K562 (cell line): ENCODE data around the gene KRTCAP2. TPM values are rescaled to one million over a fixed set of nuclear protein-coding genes. Genes with fewer than 3 reads are reported as not detected.

ENCODE experiments used
- ATAC-seq: fragments of 200-7000 bp; cut with Tn5 transposase; 3 replicates; pipeline ENCODE4 v1.9.1; 2020; ENCODE audit warnings: moderate library complexity
- BruUV-seq: library from RNA; stranded (reverse); fragments of 400-500 nt; replicated peaks from 2 replicates; lab custom pipeline; 2021; lab: Mats Ljungman, UMichigan
- CTCF ChIA-PET: fragments of 300-600 bp; formaldehyde crosslinking; extraction: SDS; loops from one replicate; lab custom pipeline; 2021; ENCODE audit warnings: low intra/inter-chr PET ratio; lab: Yijun Ruan, JAX
- POLR2A ChIA-PET: fragments of 300-600, 350-650 bp; sonication (Branson Sonifier 250); formaldehyde crosslinking; extraction: SDS; loops from one replicate; lab custom pipeline; 2021; ENCODE audit warnings: antibody characterized with exemption, inconsistent platforms; lab: Yijun Ruan, JAX
- DNase-seq, 4 experiments: peaks; one replicate each; pipeline versions ENCODE4 v3.0.0 to v3.0.0-alpha.2; 2011 to 2018; ENCODE audit warnings: low spot score in 3 of 4, mixed read lengths in 3 of 4; ENCODE audit errors: extremely low read depth in 1 of 4
- FAIRE-seq: peaks from 2 replicates; lab custom pipeline; 2011; peaks lifted over from hg19 to GRCh38; lab: Jason Lieb, UNC
- H2AFZ ChIP-seq: 2 replicates; pipeline ENCODE4 v1.6.0; 2011; ENCODE audit warnings: low read depth, low read length, control low read depth, inconsistent platforms
- H3K27ac ChIP-seq: fragments of 200-600 bp; 3 replicates; pipeline ENCODE4 v1.8.0; 2011; ENCODE audit warnings: low read depth, mild to moderate bottlenecking, control low read depth, inconsistent platforms, low read length, moderate library complexity, mixed read lengths; ENCODE audit errors: extremely low read depth
- H3K27me3 ChIP-seq, 2 experiments: fragments of 300-600 bp in 1 of 2; 2 replicates in 1 of 2; 3 replicates in 1 of 2; pipeline versions ENCODE4 v1.6.0 to v1.8.0; 2011; ENCODE audit warnings: inconsistent platforms in 2 of 2, low read length in 2 of 2, mild to moderate bottlenecking in 1 of 2, mixed read lengths in 1 of 2, moderate library complexity in 1 of 2; ENCODE audit not compliant: control insufficient read depth in 2 of 2, insufficient read depth in 2 of 2
- H3K36me3 ChIP-seq: fragments of 300-600 bp; 3 replicates; pipeline ENCODE4 v1.8.0; 2011; ENCODE audit warnings: mild to moderate bottlenecking, low read length, inconsistent platforms; ENCODE audit not compliant: control insufficient read depth, insufficient read depth
- H3K4me1 ChIP-seq, 2 experiments: fragments of 200-600 bp in 1 of 2; replicated peaks in 1 of 2; 2 replicates in 1 of 2; 3 replicates in 1 of 2; pipeline versions ENCODE4 v1.5.1 to v1.8.0; 2011; ENCODE audit warnings: inconsistent platforms in 2 of 2, low read length in 2 of 2, mild to moderate bottlenecking in 1 of 2, mixed read lengths in 1 of 2, moderate library complexity in 1 of 2; ENCODE audit not compliant: control insufficient read depth in 2 of 2, insufficient read depth in 2 of 2
- H3K4me2 ChIP-seq: 2 replicates; pipeline ENCODE4 v1.6.1; 2011; ENCODE audit warnings: low read length, control low read depth, inconsistent platforms, mixed read lengths; ENCODE audit not compliant: insufficient read depth
- H3K4me3 ChIP-seq: fragments of 200-600 bp; sonication (generic), shearing (Covaris generic); 2 replicates; pipeline ENCODE4 v1.5.1; 2016; ENCODE audit warnings: control low read depth, inconsistent platforms
- H3K79me2 ChIP-seq: fragments of 200-600 bp; 3 replicates; pipeline ENCODE4 v1.8.0; 2011; ENCODE audit warnings: low read length, inconsistent platforms; ENCODE audit not compliant: control insufficient read depth, insufficient read depth
- H3K9ac ChIP-seq, 2 experiments: 2 replicates each; pipeline versions ENCODE4 v1.6.0 to v1.6.1; 2011; ENCODE audit warnings: low read depth in 2 of 2, low read length in 2 of 2, control low read depth in 1 of 2, inconsistent platforms in 1 of 2, mild to moderate bottlenecking in 1 of 2, mixed read lengths in 1 of 2; ENCODE audit not compliant: insufficient read depth in 1 of 2
- H3K9me1 ChIP-seq: one replicate; pipeline ENCODE4 v1.6.0; 2011; ENCODE audit warnings: inconsistent platforms, mild to moderate bottlenecking, low read length, moderate library complexity; ENCODE audit not compliant: control insufficient read depth, insufficient read depth
- H3K9me3 ChIP-seq: replicated peaks from 2 replicates; pipeline ENCODE4 v1.5.1; 2011; ENCODE audit warnings: low read depth, low read length, inconsistent platforms; ENCODE audit not compliant: control insufficient read depth, insufficient read depth
- H4K20me1 ChIP-seq: replicated peaks from 2 replicates; pipeline ENCODE4 v1.6.1; 2011; ENCODE audit warnings: low read length, inconsistent platforms, mixed read lengths; ENCODE audit not compliant: control insufficient read depth, insufficient read depth
- CREM ChIP-seq: IDR thresholded peaks from 2 replicates; pipeline ENCODE4 v1.6.1; 2014; ENCODE audit warnings: antibody characterized with exemption, low read depth
- CTBP1 ChIP-seq: fragments of 450-650 bp; IDR thresholded peaks from 2 replicates; pipeline ENCODE4 v1.6.1; 2016; ENCODE audit warnings: borderline replicate concordance
- ETV1 ChIP-seq: fragments of 450-650 bp; conservative IDR thresholded peaks from 2 replicates; pipeline ENCODE4 v1.6.1; 2016; ENCODE audit warnings: missing genetic modification characterization, control low read depth, low read depth, missing compliant biosample characterization
- GATAD2A ChIP-seq: fragments of 450-650 bp; IDR thresholded peaks from 2 replicates; pipeline ENCODE4 v1.6.1; 2017
- HNRNPL ChIP-seq: fragments of 200-400 bp; formaldehyde crosslinking; IDR thresholded peaks from 2 replicates; pipeline ENCODE4 v1.6.1; 2017; ENCODE audit warnings: low read depth, mild to moderate bottlenecking, low read length
- KAT2B ChIP-seq: IDR thresholded peaks from one replicate; pipeline ENCODE4 v1.6.1; 2012; ENCODE audit warnings: low read depth, mild to moderate bottlenecking, control low read depth, inconsistent platforms, low read length, moderate library complexity
- NFXL1 ChIP-seq: fragments of 450-650 bp; formaldehyde crosslinking; IDR thresholded peaks from 2 replicates; pipeline ENCODE4 v1.4.0; 2021; ENCODE audit warnings: mild to moderate bottlenecking
- RAD21 ChIP-seq, 2 experiments: fragments of 250-450 bp in 1 of 2; fragments of 450-650 bp in 1 of 2; sonication (Bioruptor Pico) in 1 of 2; formaldehyde crosslinking in 1 of 2; IDR thresholded peaks in 1 of 2; conservative IDR thresholded peaks in 1 of 2; 2 replicates each; pipeline versions ENCODE4 v1.4.0 to v1.8.0; 2020 to 2022; ENCODE audit warnings: mild to moderate bottlenecking in 2 of 2, moderate library complexity in 1 of 2
- SMAD3 ChIP-seq: fragments of 450-650 bp; formaldehyde crosslinking; conservative IDR thresholded peaks from 2 replicates; pipeline ENCODE4 v1.4.0; 2020; ENCODE audit warnings: mild to moderate bottlenecking
- SMC3 ChIP-seq: conservative IDR thresholded peaks from 2 replicates; pipeline ENCODE4 v1.6.1; 2011; ENCODE audit warnings: low read depth, low read length, improper control_type of control experiment; ENCODE audit not compliant: insufficient read depth
- STAG1 ChIP-seq: sonication (generic); formaldehyde crosslinking; IDR thresholded peaks from 2 replicates; pipeline ENCODE4 v1.5.0; 2020; ENCODE audit warnings: missing genetic modification reagents, borderline replicate concordance
- WHSC1 ChIP-seq: IDR thresholded peaks from one replicate; pipeline ENCODE4 v1.6.1; 2012; ENCODE audit warnings: low read length, control low read depth, inconsistent platforms
- XRCC5 ChIP-seq: fragments of 200-400 bp; formaldehyde crosslinking; IDR thresholded peaks from 2 replicates; pipeline ENCODE4 v1.6.1; 2017; ENCODE audit warnings: low read depth, mild to moderate bottlenecking, low read length
- YY1 ChIP-seq, 3 experiments: IDR thresholded peaks; 2 replicates each; pipeline ENCODE4 v1.6.1; 2011; ENCODE audit warnings: low read length in 2 of 3, mild to moderate bottlenecking in 2 of 3, moderate library complexity in 2 of 3, borderline replicate concordance in 1 of 3, control low read depth in 1 of 3, low read depth in 1 of 3; ENCODE audit not compliant: insufficient read depth in 3 of 3, insufficient replicate concordance in 2 of 3, control insufficient read depth in 1 of 3, insufficient read length in 1 of 3; ENCODE audit errors: extremely low read depth in 1 of 3
- WGBS: fragments of 100-300 bp; shearing (Covaris generic); methylation state at CpG from one replicate; pipeline ENCODE4 v1.1.6; 2016; ENCODE audit warnings: low coverage, mixed read lengths; ENCODE audit not compliant: insufficient coverage; ENCODE audit errors: missing lambda C conversion rate; 5-methylcytosine and 5-hydroxymethylcytosine counted together
- in situ Hi-C: fragments of 300-500 bp; cut with MboI; formaldehyde crosslinking; loops from 4 replicates; pipeline ENCODE4 v1.15.0; 2018; ENCODE audit warnings: inconsistent platforms, mixed read lengths
- intact Hi-C: fragments of 100-400 bp; cut with micrococcal nuclease; formaldehyde crosslinking; loops from 2 replicates; pipeline ENCODE4 v1.14.2; 2022
- polyA plus RNA-seq, 8 experiments: library from polyadenylated mRNA; depleted of rRNA in 4 of 8; stranded (reverse) in 5 of 8; unstranded in 3 of 8; fragments of >200 nt; fragmentation: Nextera tagmentation in 2 of 8; fragmentation: Illumina TruSeq in 1 of 8; extraction: Ambion mirVana in 2 of 8; extraction: Trizol in 1 of 8; gene quantifications; 2 replicates each; pipeline versions ENCODE4 v1.2.1 to v1.2.3, GENCODE V29; 2011 to 2014; ENCODE audit warnings: inconsistent platforms in 1 of 8, missing spikeins in 1 of 8
- total RNA-seq, 7 experiments: library from RNA; depleted of rRNA in 6 of 7; stranded (reverse); fragments of >200 nt in 6 of 7; fragmentation: Illumina TruSeq in 2 of 7; extraction: Trizol in 2 of 7; gene quantifications; 2 replicates each; pipeline versions ENCODE4 v1.2.1 to v1.2.3, GENCODE V29; 2011 to 2021; ENCODE audit warnings: low replicate concordance in 1 of 7
- TF ChIP-seq, protein P1 (sequence below), 3 experiments: IDR thresholded peaks in 2 of 3; conservative IDR thresholded peaks in 1 of 3; 2 replicates each; pipeline ENCODE4 v1.5.1; 2011 to 2012; ENCODE audit warnings: low read length in 3 of 3, mild to moderate bottlenecking in 3 of 3, control low read depth in 2 of 3, improper control_type of control experiment in 1 of 3, inconsistent platforms in 1 of 3, low read depth in 1 of 3, mixed read lengths in 1 of 3, moderate library complexity in 1 of 3; ENCODE audit not compliant: insufficient read depth in 2 of 3
- TF ChIP-seq, protein P2 (sequence below): IDR thresholded peaks from 3 replicates; pipeline ENCODE4 v1.6.1; 2011; ENCODE audit warnings: borderline replicate concordance, mild to moderate bottlenecking; ENCODE audit not compliant: insufficient read length, insufficient read depth

The KRTCAP2 gene
- total and polyA plus RNA-seq, 9 of the 15 experiments (the other 6 are each of a cell fraction or from before 2014, with no cell fraction given) = 126 to 436 (median 244) TPM

DNA sequence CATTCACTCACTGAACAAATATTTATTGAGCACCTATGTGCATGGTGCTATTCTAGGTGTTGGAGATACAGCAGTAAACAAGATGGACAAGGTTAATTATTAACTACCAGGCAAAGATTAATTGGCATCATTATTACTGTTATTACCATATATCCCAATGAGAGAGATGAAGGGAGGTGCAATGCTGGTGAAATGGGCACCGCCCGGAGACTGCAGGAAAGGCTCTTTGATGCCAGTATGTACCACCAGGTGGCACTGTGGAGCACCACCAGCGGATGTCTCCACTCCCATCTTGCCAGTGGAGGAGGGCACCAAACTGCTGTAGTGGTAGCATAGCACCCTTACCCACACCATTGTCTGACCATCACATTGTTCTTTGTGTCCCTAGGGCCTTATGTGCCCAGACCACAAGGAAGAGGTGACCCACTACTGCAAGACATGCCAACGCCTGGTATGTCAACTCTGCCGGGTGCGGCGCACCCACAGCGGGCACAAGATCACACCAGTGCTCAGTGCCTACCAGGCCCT lies 3.5 kb upstream of the KRTCAP2 start:
- intact Hi-C loops (loop anchor here (1.0 kb wide), 2 partner anchors 17 to 50 kb away; no protein-coding TSS in a partner anchor), in situ Hi-C loops (no loop called here)
- no peaks in the 10 kb centered on the region for H3K9me3 ChIP-seq
- H3K27me3 ChIP-seq = no peaks in the 10 kb centered on the region
- peaks cover 21 to 64% of the 10 kb centered on the region in 2 experiments; a peak in 4 of 5 replicates for H3K4me1 ChIP-seq
- no peaks in the 10 kb centered on the region for H3K9me1 ChIP-seq
- H3K79me2 ChIP-seq = peaks cover 15% of the 10 kb centered on the region
- ChIA-PET CTCF (interaction anchor here (0.8 to 2.3 kb wide), 3 partner anchors 17 to 415 kb away, joined by 3 to 17 read pairs (median 4); no protein-coding TSS in a partner anchor), POLR2A (interaction anchor here (0.9 to 1.4 kb wide), 2 partner anchors 9 to 61 kb away, joined by 4 to 5 read pairs; no protein-coding TSS in a partner anchor)
- no peak overlapping the region for H3K4me3 ChIP-seq
- peaks cover 6% of the 10 kb centered on the region; the same call in 2 of the 3 replicates for H3K36me3 ChIP-seq
- ATAC-seq = peak; percentile 58
- peak overlapping the region; percentile 24; the same call in 1 of the 2 replicates for H2AFZ ChIP-seq
- no peaks in the 10 kb centered on the region for H4K20me1 ChIP-seq
- WGBS = 55% methylated on average over 8 of the region's 8 CpGs
- no peak overlapping the region for H3K9ac ChIP-seq
- peak; percentile 80 for FAIRE-seq
- no peak overlapping the region for H3K27ac ChIP-seq
- peak; percentile 79 to 83 (median 82) for DNase-seq
- H3K4me2 ChIP-seq = no peak overlapping the region
- BruUV-seq = no TSS peak
- TF ChIP-seq RAD21 (CRISPR knock-in tag; conservative IDR thresholded peaks at IDR 0.05 in 1 of 2, IDR thresholded peaks at IDR 0.05 in 1 of 2) = peak; percentile 62 to 74
- 0 out of 2 replicates have a peak, but pooled peaks have one; percentile 52 for TF ChIP-seq SMAD3 (CRISPR knock-in tag)
- TF ChIP-seq WHSC1 = peak; percentile 23
- TF ChIP-seq HNRNPL = peak; percentile 77; the same call in 1 of the 2 replicates
- TF ChIP-seq, protein P1, sequence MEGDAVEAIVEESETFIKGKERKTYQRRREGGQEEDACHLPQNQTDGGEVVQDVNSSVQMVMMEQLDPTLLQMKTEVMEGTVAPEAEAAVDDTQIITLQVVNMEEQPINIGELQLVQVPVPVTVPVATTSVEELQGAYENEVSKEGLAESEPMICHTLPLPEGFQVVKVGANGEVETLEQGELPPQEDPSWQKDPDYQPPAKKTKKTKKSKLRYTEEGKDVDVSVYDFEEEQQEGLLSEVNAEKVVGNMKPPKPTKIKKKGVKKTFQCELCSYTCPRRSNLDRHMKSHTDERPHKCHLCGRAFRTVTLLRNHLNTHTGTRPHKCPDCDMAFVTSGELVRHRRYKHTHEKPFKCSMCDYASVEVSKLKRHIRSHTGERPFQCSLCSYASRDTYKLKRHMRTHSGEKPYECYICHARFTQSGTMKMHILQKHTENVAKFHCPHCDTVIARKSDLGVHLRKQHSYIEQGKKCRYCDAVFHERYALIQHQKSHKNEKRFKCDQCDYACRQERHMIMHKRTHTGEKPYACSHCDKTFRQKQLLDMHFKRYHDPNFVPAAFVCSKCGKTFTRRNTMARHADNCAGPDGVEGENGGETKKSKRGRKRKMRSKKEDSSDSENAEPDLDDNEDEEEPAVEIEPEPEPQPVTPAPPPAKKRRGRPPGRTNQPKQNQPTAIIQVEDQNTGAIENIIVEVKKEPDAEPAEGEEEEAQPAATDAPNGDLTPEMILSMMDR (IDR thresholded peaks at IDR 0.05 in 2 of 3, conservative IDR thresholded peaks at IDR 0.05 in 1 of 3; ENCODE audit: insufficient read depth in 2 of 3, low read depth in 1 of 3, low read length in 3 of 3) = peak; percentile 82 to 93 (median 88)
- TF ChIP-seq ETV1 (tag) = peak; percentile 48; the same call in 1 of the 2 replicates
- TF ChIP-seq, protein P2, sequence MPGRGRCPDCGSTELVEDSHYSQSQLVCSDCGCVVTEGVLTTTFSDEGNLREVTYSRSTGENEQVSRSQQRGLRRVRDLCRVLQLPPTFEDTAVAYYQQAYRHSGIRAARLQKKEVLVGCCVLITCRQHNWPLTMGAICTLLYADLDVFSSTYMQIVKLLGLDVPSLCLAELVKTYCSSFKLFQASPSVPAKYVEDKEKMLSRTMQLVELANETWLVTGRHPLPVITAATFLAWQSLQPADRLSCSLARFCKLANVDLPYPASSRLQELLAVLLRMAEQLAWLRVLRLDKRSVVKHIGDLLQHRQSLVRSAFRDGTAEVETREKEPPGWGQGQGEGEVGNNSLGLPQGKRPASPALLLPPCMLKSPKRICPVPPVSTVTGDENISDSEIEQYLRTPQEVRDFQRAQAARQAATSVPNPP = no peak
- TF ChIP-seq XRCC5 = 0 out of 2 replicates have a peak, but pooled peaks have one; percentile 50
- TF ChIP-seq GATAD2A = 0 out of 2 replicates have a peak, but pooled peaks have one; percentile 37
- peak; percentile 74; the same call in 1 of the 2 replicates for TF ChIP-seq CTBP1
- no peak for TF ChIP-seq NFXL1 (CRISPR knock-in tag)
- peak; percentile 39; the same call in 1 of the 2 replicates for TF ChIP-seq CREM
- TF ChIP-seq YY1 (IDR thresholded peaks at IDR 0.05; ENCODE audit: borderline replicate concordance in 1 of 3, control insufficient read depth in 1 of 3, extremely low read depth in 1 of 3, insufficient read depth in 3 of 3, insufficient read length in 1 of 3, insufficient replicate concordance in 2 of 3, low read depth in 1 of 3, low read length in 2 of 3) = peak in 2 of 3 experiments; percentile 36
- peak; percentile 56; the same call in 1 of the 2 replicates for TF ChIP-seq STAG1 (CRISPR knock-in tag)
- TF ChIP-seq KAT2B = no peak
- TF ChIP-seq SMC3 = peak; percentile 72
